Endometrium (tissue), 2 donors: ENCODE data around the gene PRRX2.
"Not testable (repeated sequence)": the region's sequence is repeated elsewhere in the genome, so short reads cannot be mapped to it uniquely, and the experiment has no call there.

ENCODE experiments used
- FAIRE-seq: peaks from 2 replicates; lab custom pipeline; 2012; peaks lifted over from hg19 to GRCh38; lab: Jason Lieb, UNC
- donor health status: control.
- donor health status: control.

PRRX2 gene

GRCh38 chr9:129654554-129655040 lies 10.8 kb upstream of the PRRX2 start:
- no peak for FAIRE-seq

GRCh38 chr9:129655154-129655553 lies 10.3 kb upstream of the PRRX2 start:
- no peak for FAIRE-seq

- no peak for FAIRE-seq
Observed at GRCh38 chr9:129655696-129656095, 9.8 kb upstream of the PRRX2 start.

GRCh38 chr9:129656795-129657390 lies 8.6 kb upstream of the PRRX2 start:
- FAIRE-seq, result no peak

GRCh38 chr9:129661029-129661428 lies 4.4 kb upstream of the PRRX2 start:
- FAIRE-seq, result no peak

GRCh38 chr9:129662239-129662638 lies 3.2 kb upstream of the PRRX2 start:
- FAIRE-seq, result not testable (repeated sequence)

GRCh38 chr9:129664746-129665388 lies 580 bp upstream of the PRRX2 start:
- no peak for FAIRE-seq

- FAIRE-seq, result no peak
Observed at GRCh38 chr9:129665814-129666520, 520 bp downstream of the PRRX2 start.

GRCh38 chr9:129666575-129666974 lies 1.1 kb downstream of the PRRX2 start:
- FAIRE-seq, result no peak

- FAIRE-seq, result no peak
Observed at GRCh38 chr9:129667378-129667777, 1.9 kb downstream of the PRRX2 start.

- FAIRE-seq, result no peak
Observed at GRCh38 chr9:129667850-129668249, 2.4 kb downstream of the PRRX2 start.

GRCh38 chr9:129669141-129669718 lies 3.8 kb downstream of the PRRX2 start:
- FAIRE-seq, result no peak

GRCh38 chr9:129669946-129670345 lies 4.5 kb downstream of the PRRX2 start:
- no peak for FAIRE-seq

- FAIRE-seq, result no peak
Observed at GRCh38 chr9:129671065-129671464, 5.6 kb downstream of the PRRX2 start.

- FAIRE-seq, result no peak
Observed at GRCh38 chr9:129671519-129671918, 6.1 kb downstream of the PRRX2 start.

- no peak for FAIRE-seq
Observed at GRCh38 chr9:129672702-129673101, 7.3 kb downstream of the PRRX2 start.

- no peak for FAIRE-seq
Observed at GRCh38 chr9:129673602-129674001, 8.2 kb downstream of the PRRX2 start.

- FAIRE-seq, result no peak
Observed at GRCh38 chr9:129674229-129674628, 8.8 kb downstream of the PRRX2 start.

GRCh38 chr9:129675620-129676019 lies 10.2 kb downstream of the PRRX2 start:
- FAIRE-seq, result no peak

- FAIRE-seq, result no peak
Observed at GRCh38 chr9:129676287-129676686, 10.8 kb downstream of the PRRX2 start.

GRCh38 chr9:129676975-129677374 lies 11.5 kb downstream of the PRRX2 start:
- no peak for FAIRE-seq

GRCh38 chr9:129677456-129677855 lies 12.0 kb downstream of the PRRX2 start:
- FAIRE-seq, result no peak

GRCh38 chr9:129678844-129679243 lies 13.4 kb downstream of the PRRX2 start:
- no peak for FAIRE-seq
